Fibroblast of lung (primary cell): ENCODE results near the gene GRAP2.

Source experiments
- CTCF ChIP-seq, 2 donors: IDR thresholded peaks in 1 of 2; conservative IDR thresholded peaks in 1 of 2; 1 replicate in 1 of 2; 2 replicates in 1 of 2; pipeline ENCODE4 v1.5.1; 2011 to 2012; ENCODE audit warnings: low read length in 2 of 2, control low read depth in 1 of 2, inconsistent platforms in 1 of 2, low read depth in 1 of 2, mild to moderate bottlenecking in 1 of 2
- EZH2 ChIP-seq: IDR thresholded peaks from 2 replicates; pipeline ENCODE4 v1.5.1; 2012; ENCODE audit warnings: low read length, control low read depth, mild to moderate bottlenecking; ENCODE audit errors: missing control alignments

GRCh38 chr22:39851606-39852315, 49.1 kb upstream of the GRAP2 start:
- TF ChIP-seq CTCF (conservative IDR thresholded peaks at IDR 0.05 in 1 of 2, IDR thresholded peaks at IDR 0.05 in 1 of 2; ENCODE audit: low read depth in 1 of 2, low read length in 2 of 2) (no peak), EZH2 (no peak)
